Measurements from ENCODE around the gene SYAP1. TPM values are rescaled to one million over a fixed set of nuclear protein-coding genes. Genes with fewer than 3 reads are reported as not detected.
A peak's percentile ranks its signal among the peaks of the same experiment; 100 is the strongest.
"Not testable (repeated sequence)": the region's sequence is repeated elsewhere in the genome, so short reads cannot be mapped to it uniquely, and the experiment has no call there.

Gene SYAP1
- total and polyA plus RNA-seq, 7 experiments from 2014 or later: 13.6 to 36.9 (median 15.6) TPM

DNA sequence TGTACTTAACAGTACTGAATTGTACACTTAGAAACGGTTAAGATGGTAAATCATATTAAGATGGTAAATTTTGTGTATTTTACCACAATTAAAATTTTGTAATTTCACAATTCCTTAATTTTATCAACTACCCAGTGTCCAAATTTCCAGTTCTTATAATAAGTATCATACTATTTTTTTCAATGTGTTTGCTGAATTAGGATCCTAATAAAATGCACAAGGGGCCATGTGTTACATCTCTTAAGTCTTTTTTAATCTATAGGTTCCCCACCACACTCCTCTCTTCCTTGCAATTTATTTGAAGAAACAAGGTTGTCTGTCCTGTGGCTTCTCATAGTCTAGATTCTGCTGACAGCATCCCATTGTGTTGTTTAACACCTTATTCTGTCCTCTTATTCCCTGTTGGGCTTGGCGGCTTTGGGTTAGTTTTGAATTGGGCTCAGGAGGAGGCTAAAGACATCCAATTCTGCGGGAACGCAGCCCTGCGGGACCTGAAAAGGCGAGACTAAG is 533 bp upstream of the SYAP1 start:
- Mint-ChIP-seq H3K4me3 (peak overlapping the region; percentile 88 to 98 (median 94)), H3K36me3 (peaks cover 0 to 3% (median 1%) of the 10 kb centered on the region in 5 donors), H3K4me1 (peaks cover 2 to 57% (median 36%) of the 10 kb centered on the region in 7 donors), H3K27ac (peak overlapping the region; percentile 92 to 100 (median 99)), H3K9me3 (peaks cover 0 to 5% (median 0%) of the 10 kb centered on the region in 11 donors), H3K27me3 (no peaks in the 10 kb centered on the region)
- Histone ChIP-seq H3K4me1 (ENCODE audit: control insufficient read depth in 2 of 2, insufficient read depth in 2 of 2, low read length in 2 of 2) (peaks cover 0 to 10% of the 10 kb centered on the region in 2 donors), H3K27me3 (ENCODE audit: control insufficient read depth in 2 of 2, insufficient read depth in 2 of 2, low read length in 2 of 2) (no peaks in the 10 kb centered on the region), H3K27ac (ENCODE audit: low read depth, low read length) (peak overlapping the region; percentile 99), H3K9me3 (ENCODE audit: control insufficient read depth in 2 of 3, low read length in 3 of 3) (no peaks in the 10 kb centered on the region), H3K4me3 (ENCODE audit: low read length) (peak overlapping the region; percentile 95), H3K36me3 (ENCODE audit: control insufficient read depth in 2 of 3, insufficient read depth in 3 of 3, low read length in 3 of 3) (peaks cover 0 to 4% (median 0%) of the 10 kb centered on the region in 3 experiments)
- CTCF ChIA-PET: no interaction called here
- DNase-seq (no peak), ATAC-seq (no peak)
- intact Hi-C loops (cut with micrococcal nuclease): loop anchor here (1.0 to 10.0 kb wide), 15 partner anchors 67 to 1384 kb away; partner anchors contain the start of genes AP1S2 (in 2 of the 2), PIGA (in 2 of the 2), SCML1 (in 2 of the 2) and TXLNG (in 2 of the 2)
- POLR2A ChIA-PET: interaction anchor here (1.0 to 1.4 kb wide), 4 partner anchors 8 to 1385 kb away, joined by 3 to 4 read pairs (median 4); partner anchors contain the start of gene CA5B

DNA sequence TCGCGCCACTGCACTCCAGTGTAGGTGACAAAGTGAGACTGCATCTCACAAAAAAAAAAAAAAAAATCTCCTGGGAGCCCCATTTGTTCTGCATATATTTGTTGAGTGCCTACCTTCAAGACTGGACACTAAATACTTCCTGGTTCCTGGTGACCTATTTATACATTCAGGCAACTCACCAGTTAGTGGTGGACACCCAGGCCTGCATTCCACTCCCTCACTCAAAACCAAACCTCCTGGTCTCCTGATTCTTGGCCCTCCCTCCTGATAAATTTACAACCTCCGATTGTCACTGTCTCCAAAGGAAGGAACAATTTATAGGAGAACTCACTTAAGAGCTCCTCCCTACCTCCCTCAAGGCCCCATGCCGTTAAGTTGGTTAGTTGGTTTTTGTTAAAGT is 3.1 kb downstream of the SYAP1 start:
- POLR2A ChIA-PET: no interaction called here
- CTCF ChIA-PET: no interaction called here

DNA sequence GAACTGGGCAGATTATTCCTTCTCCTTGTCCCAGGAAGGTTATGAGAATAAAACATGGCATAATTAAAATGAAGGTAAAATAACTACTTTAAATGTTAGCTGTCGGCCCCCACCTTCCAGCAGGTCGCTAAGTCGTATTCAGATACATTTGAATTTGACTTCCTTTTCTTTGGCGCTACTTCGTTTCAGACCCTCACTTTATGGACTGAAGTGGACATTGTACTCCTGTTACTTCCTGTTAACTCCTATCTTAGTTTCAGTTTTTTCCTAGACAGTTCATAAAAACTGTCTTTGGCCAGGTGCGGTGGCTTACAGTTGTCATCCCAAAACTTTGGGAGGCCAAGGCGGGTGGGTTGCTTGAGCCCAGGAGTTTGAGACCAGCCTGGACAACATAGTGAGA is 5.7 kb downstream of the SYAP1 start:
- ATAC-seq: no peak
- H3K27ac ChIP-seq (ENCODE audit: low read depth, low read length): no peak overlapping the region
- H3K4me1 ChIP-seq (ENCODE audit: control insufficient read depth in 2 of 2, insufficient read depth in 2 of 2, low read length in 2 of 2): peaks cover 0 to 10% of the 10 kb centered on the region in 2 donors
- no peak overlapping the region for H3K4me3 ChIP-seq (ENCODE audit: low read length)
- no peaks in the 10 kb centered on the region for H3K27me3 Mint-ChIP-seq
- H3K4me1 Mint-ChIP-seq: peaks cover 2 to 57% (median 44%) of the 10 kb centered on the region in 7 donors
- no peaks in the 10 kb centered on the region for H3K27me3 ChIP-seq (ENCODE audit: control insufficient read depth in 2 of 2, insufficient read depth in 2 of 2, low read length in 2 of 2)
- no peak overlapping the region for H3K4me3 Mint-ChIP-seq
- no peaks in the 10 kb centered on the region for H3K9me3 ChIP-seq (ENCODE audit: control insufficient read depth in 2 of 3, low read length in 3 of 3)
- no peak for DNase-seq
- CTCF ChIA-PET: no interaction called here
- POLR2A ChIA-PET: no interaction called here
- H3K36me3 ChIP-seq (ENCODE audit: control insufficient read depth in 2 of 3, insufficient read depth in 3 of 3, low read length in 3 of 3): peaks cover 0 to 4% (median 0%) of the 10 kb centered on the region in 3 experiments
- H3K36me3 Mint-ChIP-seq: peaks cover 5 to 20% (median 10%) of the 10 kb centered on the region in 5 donors
- intact Hi-C loops (cut with micrococcal nuclease): no loop called here
- H3K9me3 Mint-ChIP-seq: peaks cover 0 to 5% (median 0%) of the 10 kb centered on the region in 11 donors
- H3K27ac Mint-ChIP-seq: peak overlapping the region in 2 of 9 donors; percentile 3 to 59

More for the DNA sequence above, 3.1 kb downstream of the SYAP1 start:
- peaks cover 0 to 9% (median 0%) of the 10 kb centered on the region in 3 experiments for H3K36me3 ChIP-seq (ENCODE audit: control insufficient read depth in 2 of 3, insufficient read depth in 3 of 3, low read length in 3 of 3)
- no peak overlapping the region for H3K27ac ChIP-seq (ENCODE audit: low read depth, low read length)
- Mint-ChIP-seq H3K9me3 (peaks cover 0 to 10% (median 0%) of the 10 kb centered on the region in 11 donors), H3K27ac (peak overlapping the region in 5 of 9 donors; percentile 2 to 87 (median 56)), H3K27me3 (no peaks in the 10 kb centered on the region), H3K4me3 (peak overlapping the region in 4 of 10 donors; percentile 4 to 56 (median 26)), H3K36me3 (peaks cover 8 to 20% (median 10%) of the 10 kb centered on the region in 5 donors), H3K4me1 (peaks cover 2 to 77% (median 50%) of the 10 kb centered on the region in 7 donors)
- H3K27me3 ChIP-seq (ENCODE audit: control insufficient read depth in 2 of 2, insufficient read depth in 2 of 2, low read length in 2 of 2): no peaks in the 10 kb centered on the region
- intact Hi-C loops (cut with micrococcal nuclease): no loop called here
- DNase-seq: no peak
- peaks cover 0 to 10% of the 10 kb centered on the region in 2 donors for H3K4me1 ChIP-seq (ENCODE audit: control insufficient read depth in 2 of 2, insufficient read depth in 2 of 2, low read length in 2 of 2)
- no peak for ATAC-seq
- no peak overlapping the region for H3K4me3 ChIP-seq (ENCODE audit: low read length)
- no peaks in the 10 kb centered on the region for H3K9me3 ChIP-seq (ENCODE audit: control insufficient read depth in 2 of 3, low read length in 3 of 3)

DNA sequence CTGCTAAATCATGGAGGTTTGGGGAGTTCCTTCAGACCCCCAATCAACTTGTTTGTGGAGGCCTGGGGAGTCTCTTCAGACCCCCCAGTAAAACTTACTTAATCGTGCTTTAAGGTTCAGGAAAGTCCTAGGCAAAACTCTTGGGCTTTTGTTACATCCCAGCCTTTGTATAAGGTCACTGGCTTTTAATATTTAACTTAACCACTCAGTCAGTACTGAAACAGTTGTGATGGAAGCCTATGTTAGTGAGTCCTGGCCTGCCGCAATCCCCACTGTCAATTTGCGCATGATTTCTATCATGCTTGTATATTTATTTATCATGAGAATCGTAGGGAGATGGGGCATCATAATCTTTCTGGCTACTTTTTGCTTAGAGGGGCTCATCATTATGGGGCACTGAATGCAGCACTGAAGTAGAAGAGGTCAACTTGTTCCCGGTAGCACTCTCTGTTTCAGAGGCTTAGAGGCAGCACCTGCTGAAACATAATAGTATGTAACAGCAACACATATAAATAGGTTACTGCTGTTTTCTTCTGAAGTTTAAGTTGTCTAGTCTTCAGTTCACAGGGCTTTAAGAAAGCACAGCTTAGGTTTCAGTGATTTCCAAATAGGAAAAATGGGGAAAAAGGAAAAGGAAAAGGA is 7.1 kb downstream of the SYAP1 start:
- H3K27me3 Mint-ChIP-seq; H3K27ac ChIP-seq (ENCODE audit: low read depth, low read length); H3K27me3 ChIP-seq (ENCODE audit: control insufficient read depth in 2 of 2, insufficient read depth in 2 of 2, low read length in 2 of 2); POLR2A ChIA-PET; H3K9me3 Mint-ChIP-seq; H3K4me3 Mint-ChIP-seq; H3K4me3 ChIP-seq (ENCODE audit: low read length); H3K9me3 ChIP-seq (ENCODE audit: control insufficient read depth in 2 of 3, low read length in 3 of 3); intact Hi-C loops (cut with micrococcal nuclease); H3K36me3 ChIP-seq (ENCODE audit: control insufficient read depth in 2 of 3, insufficient read depth in 3 of 3, low read length in 3 of 3); DNase-seq; ATAC-seq; CTCF ChIA-PET; H3K4me1 ChIP-seq (ENCODE audit: control insufficient read depth in 2 of 2, insufficient read depth in 2 of 2, low read length in 2 of 2): not testable (repeated sequence)
- H3K36me3 Mint-ChIP-seq: peaks cover 5 to 20% (median 10%) of the 10 kb centered on the region in 5 donors
- H3K27ac Mint-ChIP-seq: peak overlapping the region in 1 of 9 donors; percentile 4
- peaks cover 2 to 43% (median 32%) of the 10 kb centered on the region in 7 donors for H3K4me1 Mint-ChIP-seq

DNA sequence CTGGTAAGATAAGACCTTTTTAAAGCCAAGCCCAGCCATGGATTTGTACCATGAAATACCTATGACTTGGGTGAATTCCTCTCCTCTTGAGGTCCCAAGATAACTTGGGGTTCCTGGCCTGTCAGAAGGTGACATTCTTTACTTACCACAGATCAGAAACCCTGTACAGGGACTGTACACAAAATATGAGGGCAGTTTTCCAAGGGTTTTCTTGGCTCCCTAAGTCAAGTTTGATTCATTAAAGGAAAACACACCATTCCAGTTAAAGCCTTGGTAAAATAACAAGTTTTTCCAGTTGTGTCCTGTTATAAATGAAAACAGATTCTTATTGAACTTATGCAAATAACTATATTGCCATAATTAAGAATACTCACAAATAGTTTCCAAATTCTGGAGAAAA is 8.2 kb downstream of the SYAP1 start:
- H3K4me3 Mint-ChIP-seq: no peak overlapping the region
- POLR2A ChIA-PET: no interaction called here
- intact Hi-C loops (cut with micrococcal nuclease): no loop called here
- no peak overlapping the region for H3K27ac Mint-ChIP-seq
- H3K4me1 Mint-ChIP-seq: peaks cover 0 to 32% (median 22%) of the 10 kb centered on the region in 7 donors
- DNase-seq: no peak
- ATAC-seq: no peak
- no peaks in the 10 kb centered on the region for H3K4me1 ChIP-seq (ENCODE audit: control insufficient read depth in 2 of 2, insufficient read depth in 2 of 2, low read length in 2 of 2)
- no peak overlapping the region for H3K27ac ChIP-seq (ENCODE audit: low read depth, low read length)
- peaks cover 0 to 5% (median 0%) of the 10 kb centered on the region in 11 donors for H3K9me3 Mint-ChIP-seq
- H3K27me3 ChIP-seq (ENCODE audit: control insufficient read depth in 2 of 2, insufficient read depth in 2 of 2, low read length in 2 of 2): no peaks in the 10 kb centered on the region
- H3K9me3 ChIP-seq (ENCODE audit: control insufficient read depth in 2 of 3, low read length in 3 of 3): no peaks in the 10 kb centered on the region
- no peaks in the 10 kb centered on the region for H3K27me3 Mint-ChIP-seq
- CTCF ChIA-PET: no interaction called here
- peaks cover 0 to 4% (median 0%) of the 10 kb centered on the region in 3 experiments for H3K36me3 ChIP-seq (ENCODE audit: control insufficient read depth in 2 of 3, insufficient read depth in 3 of 3, low read length in 3 of 3)
- peaks cover 5 to 22% (median 10%) of the 10 kb centered on the region in 5 donors for H3K36me3 Mint-ChIP-seq
- no peak overlapping the region for H3K4me3 ChIP-seq (ENCODE audit: low read length)

DNA sequence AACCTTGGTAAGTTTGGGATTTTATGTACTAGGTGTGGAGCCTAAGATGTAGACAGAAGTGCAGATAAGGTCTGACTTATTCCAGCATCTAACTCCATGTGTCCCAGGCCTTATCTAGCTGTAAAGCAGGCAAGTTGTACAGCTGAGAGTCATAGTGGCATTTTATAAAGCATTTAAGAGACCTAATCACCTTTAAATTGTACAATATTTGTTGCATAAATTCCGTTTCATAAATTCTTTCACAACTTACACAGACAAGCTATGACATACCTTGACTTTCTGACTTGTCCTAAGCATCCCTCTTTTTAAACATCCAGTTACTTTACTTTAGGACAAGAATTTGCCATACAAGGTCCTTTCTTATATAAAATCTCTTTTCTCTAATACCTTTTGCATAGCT is 11.0 kb downstream of the SYAP1 start:
- Mint-ChIP-seq H3K4me3 (no peak overlapping the region), H3K27ac (no peak overlapping the region), H3K9me3 (peaks cover 0 to 5% (median 0%) of the 10 kb centered on the region in 11 donors), H3K4me1 (peaks cover 4 to 13% (median 9%) of the 10 kb centered on the region in 7 donors), H3K27me3 (no peaks in the 10 kb centered on the region), H3K36me3 (peaks cover 3 to 22% (median 8%) of the 10 kb centered on the region in 5 donors)
- Histone ChIP-seq H3K9me3 (ENCODE audit: control insufficient read depth in 2 of 3, low read length in 3 of 3) (no peaks in the 10 kb centered on the region), H3K36me3 (ENCODE audit: control insufficient read depth in 2 of 3, insufficient read depth in 3 of 3, low read length in 3 of 3) (peaks cover 0 to 9% (median 0%) of the 10 kb centered on the region in 3 experiments), H3K4me1 (ENCODE audit: control insufficient read depth in 2 of 2, insufficient read depth in 2 of 2, low read length in 2 of 2) (no peaks in the 10 kb centered on the region), H3K27ac (ENCODE audit: low read depth, low read length) (no peak overlapping the region), H3K27me3 (ENCODE audit: control insufficient read depth in 2 of 2, insufficient read depth in 2 of 2, low read length in 2 of 2) (no peaks in the 10 kb centered on the region), H3K4me3 (ENCODE audit: low read length) (no peak overlapping the region)
- ChIA-PET POLR2A (no interaction called here), CTCF (no interaction called here)
- intact Hi-C loops (cut with micrococcal nuclease): no loop called here
- DNase-seq: no peak
- no peak for ATAC-seq
